GM19035 (cell line): ENCODE measurements around the gene CUL3.
"Not testable (repeated sequence)": the region's sequence is repeated elsewhere in the genome, so short reads cannot be mapped to it uniquely, and the experiment has no call there.

ENCODE experiments used
- ATAC-seq: cut with Tn5 transposase; IDR thresholded peaks from one replicate; pipeline ENCODE4 v1.9.1; 2021; ENCODE audit not compliant: unreplicated experiment

Gene CUL3

GRCh38 chr2:224585211-224586088, at the start of gene CUL3:
CUL3 (minus strand) TSS chr2:224585363; CDS start chr2:224585009, 354 bp downstream.
- peak; percentile 68 for ATAC-seq

GRCh38 chr2:224630659-224631550, 45.7 kb upstream of the CUL3 start:
- ATAC-seq = no peak

GRCh38 chr2:224628416-224628815, 43.3 kb upstream of the CUL3 start:
- ATAC-seq = no peak

- ATAC-seq = no peak
These were observed 41.6 kb upstream of the CUL3 start for GRCh38 chr2:224626735-224627134.

- no peak for ATAC-seq
These were observed 28.6 kb upstream of the CUL3 start for GRCh38 chr2:224613543-224614286.

- no peak for ATAC-seq
These were observed 27.4 kb upstream of the CUL3 start for GRCh38 chr2:224612578-224612977.

- no peak for ATAC-seq
These were observed 26.8 kb upstream of the CUL3 start for GRCh38 chr2:224611938-224612337.

- no peak for ATAC-seq
These were observed 22.9 kb upstream of the CUL3 start for GRCh38 chr2:224608104-224608503.

- not testable (repeated sequence) for ATAC-seq
These were observed 18.8 kb upstream of the CUL3 start for GRCh38 chr2:224603746-224604500.

- ATAC-seq = not testable (repeated sequence)
These were observed 17.7 kb upstream of the CUL3 start for GRCh38 chr2:224602778-224603375.

GRCh38 chr2:224601923-224602322, 16.8 kb upstream of the CUL3 start:
- no peak for ATAC-seq

- no peak for ATAC-seq
These were observed 13.5 kb upstream of the CUL3 start for GRCh38 chr2:224598678-224599077.

- ATAC-seq = no peak
These were observed 11.1 kb upstream of the CUL3 start for GRCh38 chr2:224596289-224596688.

GRCh38 chr2:224595518-224595917, 10.4 kb upstream of the CUL3 start:
- no peak for ATAC-seq

- ATAC-seq = no peak
These were observed 9.7 kb upstream of the CUL3 start for GRCh38 chr2:224594840-224595239.

- no peak for ATAC-seq
These were observed 6.1 kb upstream of the CUL3 start for GRCh38 chr2:224591220-224591619.

GRCh38 chr2:224586127-224586695, 1.0 kb upstream of the CUL3 start:
- ATAC-seq = no peak

- ATAC-seq = peak; percentile 40
These were observed 365 bp downstream of the CUL3 start for GRCh38 chr2:224584785-224585210.

GRCh38 chr2:224584111-224584784, 915 bp downstream of the CUL3 start:
- ATAC-seq = no peak
